T-cell (primary cell): ENCODE data around the gene VTCN1. TPM values are rescaled to one million over a fixed set of nuclear protein-coding genes. Genes with fewer than 3 reads are reported as not detected.

ENCODE experiments used
- ATAC-seq, 4 experiments: fragments of 200-7000 bp in 3 of 4; fragments of 150-1000 bp in 1 of 4; cut with Tn5 transposase; replicated peaks in 1 of 4; 1 replicate in 3 of 4; 2 replicates in 1 of 4; pipeline ENCODE4 v1.10.0; 2021; ENCODE audit warnings: moderate library complexity in 3 of 4, mild to moderate bottlenecking in 2 of 4, moderate number of reproducible peaks in 1 of 4
- CTCF ChIA-PET, 2 donors: fragments of 300-600 bp; sonication (Branson Sonifier 250); formaldehyde crosslinking; loops; one replicate each; lab custom pipeline; 2022; ENCODE audit warnings: antibody characterized with exemption in 2 of 2; lab: Charles Lee
- POLR2A ChIA-PET, 2 donors: fragments of 300-600 bp; sonication (Branson Sonifier 250); formaldehyde crosslinking; loops; one replicate each; lab custom pipeline; 2022; ENCODE audit warnings: antibody characterized with exemption in 2 of 2; lab: Charles Lee
- DNase-seq, 35 experiments: peaks; one replicate each; pipeline versions ENCODE4 v3.0.0 to v3.0.0-alpha.2; 2013 to 2023
- H3K27ac ChIP-seq: one replicate; pipeline ENCODE4 v1.5.1; 2013; ENCODE audit warnings: low read length
- H3K27me3 ChIP-seq, 2 experiments: replicated peaks in 1 of 2; 1 replicate in 1 of 2; 2 replicates in 1 of 2; pipeline versions ENCODE4 v1.6.1 to v1.7.0; 2013; ENCODE audit warnings: low read length in 1 of 2, mixed read lengths in 1 of 2; ENCODE audit not compliant: control insufficient read depth in 2 of 2, insufficient read depth in 2 of 2; ENCODE audit errors: extremely low read depth in 1 of 2
- H3K36me3 ChIP-seq, 2 donors: 1 replicate in 1 of 2; 2 replicates in 1 of 2; pipeline versions ENCODE4 v1.6.1 to v1.7.0; 2013; ENCODE audit warnings: low read length in 1 of 2; ENCODE audit not compliant: control insufficient read depth in 2 of 2, insufficient read depth in 1 of 2; ENCODE audit errors: extremely low read depth in 1 of 2
- H3K4me1 ChIP-seq, 2 experiments: 1 replicate in 1 of 2; 2 replicates in 1 of 2; pipeline versions ENCODE4 v1.6.1 to v1.7.0; 2013; ENCODE audit warnings: low read length in 2 of 2, mixed read lengths in 1 of 2; ENCODE audit not compliant: insufficient read depth in 2 of 2, control insufficient read depth in 1 of 2; ENCODE audit errors: extremely low read depth in 1 of 2
- H3K4me3 ChIP-seq, 2 donors: 1 replicate in 1 of 2; 2 replicates in 1 of 2; pipeline versions ENCODE4 v1.5.1 to v1.7.0; 2013; ENCODE audit warnings: mild to moderate bottlenecking in 2 of 2, low read length in 1 of 2, moderate library complexity in 1 of 2; ENCODE audit not compliant: control insufficient read depth in 1 of 2; ENCODE audit errors: extremely low read depth in 1 of 2
- H3K9me3 ChIP-seq: 2 replicates; pipeline ENCODE4 v1.7.0; 2013
- H3K27ac Mint-ChIP-seq, 2 donors: one replicate each; pipeline ENCODE4 v1.8.0; 2020 to 2021; ENCODE audit warnings: mild to moderate bottlenecking in 2 of 2, mixed read lengths in 2 of 2
- H3K27me3 Mint-ChIP-seq, 2 donors: one replicate each; pipeline ENCODE4 v1.8.0; 2021 to 2022; ENCODE audit warnings: mixed read lengths in 2 of 2
- H3K36me3 Mint-ChIP-seq: one replicate; pipeline ENCODE4 v1.8.0; 2021; ENCODE audit warnings: mixed read lengths
- H3K4me1 Mint-ChIP-seq, 3 donors: one replicate each; pipeline ENCODE4 v1.8.0; 2020 to 2022; ENCODE audit warnings: mixed read lengths in 3 of 3, mild to moderate bottlenecking in 1 of 3
- H3K4me3 Mint-ChIP-seq, 3 donors: one replicate each; pipeline ENCODE4 v1.8.0; 2020 to 2022; ENCODE audit warnings: mild to moderate bottlenecking in 3 of 3, mixed read lengths in 3 of 3, moderate library complexity in 3 of 3
- H3K9me3 Mint-ChIP-seq, 3 donors: one replicate each; pipeline ENCODE4 v1.8.0; 2020 to 2022; ENCODE audit warnings: mixed read lengths in 3 of 3
- WGBS: methylation state at CpG from one replicate; pipeline ENCODE4 v1.1.5; 2013; ENCODE audit warnings: missing lambda C conversion rate; ENCODE audit not compliant: insufficient coverage; 5-methylcytosine and 5-hydroxymethylcytosine counted together
- total RNA-seq, 35 experiments: library from RNA in 6 of 35; stranded (reverse) in 6 of 35; fragments of 120-200 nt in 1 of 35; gene quantifications; one replicate each; pipeline versions ENCODE4 v1.2.1 to v1.2.4 and lab custom pipeline; 2013 to 2026

VTCN1 gene
- total RNA-seq, 5 donors from 2014 or later (not counting 1 experiment from before 2014, with no cell fraction given) = not detected

DNA sequence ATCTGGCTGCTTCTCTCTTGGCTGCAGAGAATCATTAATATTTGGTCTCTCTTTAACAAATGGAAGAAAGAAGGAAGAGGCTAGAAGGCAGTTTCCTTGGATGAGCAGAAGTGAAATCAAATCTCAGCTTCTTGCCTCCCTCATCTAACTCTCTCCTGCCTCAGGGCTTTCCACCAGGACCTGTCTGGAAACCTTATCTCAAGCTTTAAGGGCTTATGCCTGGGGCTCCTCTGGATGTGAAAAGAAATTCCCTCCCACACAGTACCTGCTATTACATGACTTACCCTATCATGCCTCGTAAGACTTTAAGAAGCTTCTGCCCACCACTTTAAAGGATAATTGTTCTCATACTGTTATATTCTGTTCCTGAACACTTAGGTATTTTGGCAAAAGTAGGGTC is 8.9 kb downstream of the VTCN1 start:
- Histone ChIP-seq H3K9me3 (no peaks in the 10 kb centered on the region), H3K27ac (no peak overlapping the region), H3K4me1 (no peaks in the 10 kb centered on the region), H3K4me3 (no peak overlapping the region), H3K27me3 (peaks cover 0 to 17% of the 10 kb centered on the region in 2 experiments), H3K36me3 (no peaks in the 10 kb centered on the region)
- no CpG with 5 or more reads among the region's 1 CpG for WGBS
- ATAC-seq = no peak
- Mint-ChIP-seq H3K4me3 (no peak overlapping the region), H3K4me1 (no peaks in the 10 kb centered on the region), H3K27ac (no peak overlapping the region), H3K36me3 (no peaks in the 10 kb centered on the region), H3K27me3 (peaks cover 14 to 21% of the 10 kb centered on the region in 2 donors), H3K9me3 (no peaks in the 10 kb centered on the region)
- CTCF ChIA-PET = no interaction called here
- POLR2A ChIA-PET = no interaction called here
- DNase-seq = no peak

GRCh38 chr1:117198097-117198496 is 12.6 kb downstream of the VTCN1 start:
- Mint-ChIP-seq H3K4me1 (no peaks in the 10 kb centered on the region), H3K9me3 (peaks cover 0 to 8% (median 3%) of the 10 kb centered on the region in 3 donors), H3K27ac (no peak overlapping the region), H3K27me3 (peaks cover 12 to 21% of the 10 kb centered on the region in 2 donors), H3K4me3 (no peak overlapping the region), H3K36me3 (no peaks in the 10 kb centered on the region)
- H3K27ac ChIP-seq = no peak overlapping the region
- no peaks in the 10 kb centered on the region for H3K4me1 ChIP-seq
- CTCF ChIA-PET = no interaction called here
- H3K27me3 ChIP-seq = peaks cover 0 to 11% of the 10 kb centered on the region in 2 experiments
- H3K4me3 ChIP-seq = no peak overlapping the region
- POLR2A ChIA-PET = no interaction called here
- no peak for ATAC-seq
- no peaks in the 10 kb centered on the region for H3K9me3 ChIP-seq
- DNase-seq = no peak
- no peaks in the 10 kb centered on the region for H3K36me3 ChIP-seq
- WGBS = 61% methylated on average over 2 of the region's 2 CpGs

GRCh38 chr1:117189726-117190125 is 21.0 kb downstream of the VTCN1 start:
- WGBS = 84% methylated on average over 2 of the region's 2 CpGs
- DNase-seq = no peak
- Mint-ChIP-seq H3K9me3 (peaks cover 11 to 25% (median 13%) of the 10 kb centered on the region in 3 donors), H3K36me3 (peaks cover 6% of the 10 kb centered on the region), H3K4me3 (no peak overlapping the region), H3K4me1 (no peaks in the 10 kb centered on the region), H3K27me3 (peaks cover 3 to 13% of the 10 kb centered on the region in 2 donors), H3K27ac (no peak overlapping the region)
- no peak overlapping the region for H3K4me3 ChIP-seq
- no peaks in the 10 kb centered on the region for H3K27me3 ChIP-seq
- no peaks in the 10 kb centered on the region for H3K4me1 ChIP-seq
- no peaks in the 10 kb centered on the region for H3K36me3 ChIP-seq
- peaks cover 3% of the 10 kb centered on the region for H3K9me3 ChIP-seq
- ChIA-PET CTCF (no interaction called here), POLR2A (no interaction called here)
- H3K27ac ChIP-seq = no peak overlapping the region
- no peak for ATAC-seq

- Histone ChIP-seq H3K27ac (no peak overlapping the region), H3K4me3 (no peak overlapping the region), H3K4me1 (no peaks in the 10 kb centered on the region), H3K9me3 (peaks cover 3% of the 10 kb centered on the region), H3K36me3 (no peaks in the 10 kb centered on the region), H3K27me3 (no peaks in the 10 kb centered on the region)
- Mint-ChIP-seq H3K27me3 (peaks cover 3 to 9% of the 10 kb centered on the region in 2 donors), H3K4me1 (no peaks in the 10 kb centered on the region), H3K4me3 (no peak overlapping the region), H3K27ac (no peak overlapping the region), H3K36me3 (peaks cover 6% of the 10 kb centered on the region), H3K9me3 (peaks cover 11 to 25% (median 13%) of the 10 kb centered on the region in 3 donors)
- WGBS = 42% methylated on average over 4 of the region's 8 CpGs
- no peak for DNase-seq
- ATAC-seq = no peak
- ChIA-PET CTCF (no interaction called here), POLR2A (no interaction called here)
These were observed 21.8 kb downstream of the VTCN1 start for GRCh38 chr1:117188816-117189437.

DNA sequence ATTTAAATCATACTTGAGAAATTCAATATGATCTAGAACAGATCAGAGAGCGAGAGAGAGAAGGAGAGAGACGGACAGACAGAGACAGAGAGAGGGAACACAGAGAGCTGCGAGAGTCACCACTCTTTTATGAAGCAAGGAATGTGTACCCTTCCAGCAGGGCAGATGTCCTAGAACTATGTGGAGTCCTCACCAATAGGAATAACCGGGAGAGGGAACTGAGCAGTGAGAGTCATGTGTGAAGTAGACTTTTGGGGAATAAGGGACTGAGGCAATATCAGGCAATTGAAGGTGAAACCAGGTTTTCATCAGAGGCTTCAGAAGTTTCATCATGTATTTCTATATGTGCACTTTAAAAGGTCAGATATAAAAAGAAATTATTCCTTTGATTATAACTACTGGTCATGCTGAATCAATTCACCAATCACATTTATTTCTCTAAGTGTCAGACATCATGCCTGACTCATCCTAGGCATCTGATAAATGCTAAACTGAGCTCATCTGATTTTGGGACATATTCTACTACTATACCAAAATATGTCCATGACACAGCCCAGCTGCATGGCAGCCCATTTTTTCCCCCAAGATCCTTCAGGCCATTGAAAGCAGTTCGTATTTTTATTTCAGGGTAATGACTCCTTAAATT is 22.4 kb downstream of the VTCN1 start:
- Mint-ChIP-seq H3K4me3 (no peak overlapping the region), H3K4me1 (no peaks in the 10 kb centered on the region), H3K27me3 (peaks cover 3 to 9% of the 10 kb centered on the region in 2 donors), H3K9me3 (peaks cover 11 to 19% (median 12%) of the 10 kb centered on the region in 3 donors), H3K27ac (no peak overlapping the region), H3K36me3 (peaks cover 6% of the 10 kb centered on the region)
- WGBS = 91% methylated on average over 4 of the region's 5 CpGs
- no peaks in the 10 kb centered on the region for H3K27me3 ChIP-seq
- no peak for DNase-seq
- H3K9me3 ChIP-seq = peaks cover 3% of the 10 kb centered on the region
- ChIA-PET POLR2A (interaction anchor here in 1 of 2 donors (0.7 kb wide), 1 partner anchor 14 kb away, joined by 4 read pairs; no protein-coding TSS in a partner anchor), CTCF (no interaction called here)
- ATAC-seq = no peak
- H3K4me3 ChIP-seq = no peak overlapping the region
- H3K27ac ChIP-seq = no peak overlapping the region
- no peaks in the 10 kb centered on the region for H3K4me1 ChIP-seq
- no peaks in the 10 kb centered on the region for H3K36me3 ChIP-seq

DNA sequence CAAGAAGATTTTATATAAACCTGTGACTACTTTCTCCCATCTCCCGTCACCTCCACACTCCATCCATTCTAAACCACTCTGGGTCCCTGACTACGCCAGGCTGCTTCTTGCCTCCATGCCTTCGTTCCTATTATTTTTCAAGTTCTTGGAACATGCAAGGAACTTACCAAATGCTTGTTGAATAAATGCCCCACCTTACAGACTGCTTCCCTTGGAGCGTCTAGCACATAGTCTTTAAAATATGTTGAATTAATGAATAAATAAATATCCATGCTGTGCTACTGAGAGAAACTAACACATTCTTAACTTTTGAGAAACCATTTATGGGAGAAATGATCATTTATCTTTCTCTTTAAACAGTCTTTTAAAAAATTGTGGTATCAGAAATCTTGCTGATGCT is 27.6 kb downstream of the VTCN1 start:
- H3K4me1 ChIP-seq = no peaks in the 10 kb centered on the region
- no peak for DNase-seq
- ChIA-PET POLR2A (interaction anchor here in 1 of 2 donors (0.6 kb wide), 1 partner anchor 267 kb away, joined by 9 read pairs; no protein-coding TSS in a partner anchor), CTCF (no interaction called here)
- H3K27me3 Mint-ChIP-seq = peaks cover 0 to 3% of the 10 kb centered on the region in 2 donors
- ATAC-seq = no peak
- H3K36me3 ChIP-seq = no peaks in the 10 kb centered on the region
- no peaks in the 10 kb centered on the region for H3K9me3 ChIP-seq
- no peaks in the 10 kb centered on the region for H3K27me3 ChIP-seq
- H3K4me3 ChIP-seq = no peak overlapping the region
- H3K9me3 Mint-ChIP-seq = no peaks in the 10 kb centered on the region
- no peaks in the 10 kb centered on the region for H3K4me1 Mint-ChIP-seq
- H3K36me3 Mint-ChIP-seq = no peaks in the 10 kb centered on the region
- no peak overlapping the region for H3K27ac Mint-ChIP-seq
- 76% methylated on average over 3 of the region's 4 CpGs for WGBS
- H3K4me3 Mint-ChIP-seq = no peak overlapping the region
- H3K27ac ChIP-seq = no peak overlapping the region
